DOHH2 (cell line): ENCODE results near the gene MAP4K1.

ENCODE experiments used
- H3F3A ChIP-seq: fragments of 200-600 bp; sonication (generic), shearing (Covaris generic); 2 replicates; pipeline ENCODE4 v1.6.0; 2016; ENCODE audit warnings: antibody characterized with exemption, mild to moderate bottlenecking; ENCODE audit not compliant: control insufficient read depth, insufficient read depth
- H3K27ac ChIP-seq: fragments of 200-600 bp; sonication (generic); 2 replicates; pipeline ENCODE4 v1.5.1; 2014; ENCODE audit warnings: low read depth, mild to moderate bottlenecking, low read length, moderate library complexity
- H3K27me3 ChIP-seq: fragments of 200-600 bp; sonication (generic); 2 replicates; pipeline ENCODE4 v1.6.1; 2014; ENCODE audit warnings: mild to moderate bottlenecking, low read length, mixed read lengths; ENCODE audit not compliant: control insufficient read depth
- H3K36me3 ChIP-seq: fragments of 200-600 bp; sonication (generic); 2 replicates; pipeline ENCODE4 v1.6.1; 2014; ENCODE audit warnings: mild to moderate bottlenecking, low read length, moderate library complexity, mixed read lengths; ENCODE audit not compliant: control insufficient read depth
- H3K4me1 ChIP-seq: fragments of 200-600 bp; sonication (generic); 2 replicates; pipeline ENCODE4 v1.6.1; 2014; ENCODE audit warnings: mild to moderate bottlenecking, low read length, mixed read lengths; ENCODE audit not compliant: control insufficient read depth
- H3K4me2 ChIP-seq: fragments of 200-600 bp; sonication (generic); 2 replicates; pipeline ENCODE4 v1.6.0; 2014; ENCODE audit warnings: mild to moderate bottlenecking, low read length, moderate library complexity
- H3K4me3 ChIP-seq: fragments of 200-600 bp; sonication (generic); 2 replicates; pipeline ENCODE4 v1.5.1; 2014; ENCODE audit warnings: mild to moderate bottlenecking, low read length, mixed read lengths
- H3K79me2 ChIP-seq: fragments of 200-600 bp; sonication (generic); 2 replicates; pipeline ENCODE4 v1.6.1; 2014; ENCODE audit warnings: mild to moderate bottlenecking, low read length, mixed read lengths; ENCODE audit not compliant: control insufficient read depth
- H3K9me2 ChIP-seq: fragments of 200-600 bp; sonication (generic); replicated peaks from 2 replicates; pipeline ENCODE4 v1.6.1; 2014; ENCODE audit warnings: mild to moderate bottlenecking, low read length, mixed read lengths; ENCODE audit not compliant: control insufficient read depth
- H3K9me3 ChIP-seq: fragments of 200-600 bp; sonication (generic); 2 replicates; pipeline ENCODE4 v1.6.1; 2014; ENCODE audit warnings: antibody characterized with exemption, low read length, mixed read lengths; ENCODE audit not compliant: control insufficient read depth, insufficient read depth
- H4K20me1 ChIP-seq: fragments of 200-600 bp; sonication (generic); 2 replicates; pipeline ENCODE4 v1.6.0; 2014; ENCODE audit warnings: low read depth, mild to moderate bottlenecking, antibody characterized with exemption, low read length, moderate library complexity; ENCODE audit not compliant: control insufficient read depth, insufficient read depth
- CTCF ChIP-seq: fragments of 200-600 bp; sonication (generic); IDR thresholded peaks from one replicate; pipeline ENCODE4 v1.5.1; 2014; ENCODE audit warnings: antibody characterized with exemption, mild to moderate bottlenecking, low read depth, low read length; ENCODE audit not compliant: poor library complexity, severe bottlenecking
- EZH2phosphoT487 ChIP-seq: fragments of 200-600 bp; sonication (generic); IDR thresholded peaks from 2 replicates; pipeline ENCODE4 v1.6.1; 2017; ENCODE audit warnings: borderline replicate concordance, mild to moderate bottlenecking, antibody characterized with exemption, low read length, moderate library complexity, mixed read lengths

Gene MAP4K1

GRCh38 chr19:38647966-38648768, 30.4 kb upstream of the MAP4K1 start:
- Histone ChIP-seq H3K9me2 (no peaks in the 10 kb centered on the region), H3K9me3 (no peaks in the 10 kb centered on the region), H4K20me1 (peaks cover 14% of the 10 kb centered on the region), H3F3A (0 out of 2 replicates have a peak, but pooled peaks cover 3% of the 10 kb centered on the region), H3K36me3 (no peaks in the 10 kb centered on the region), H3K4me3 (peak overlapping the region; percentile 90), H3K4me1 (peaks cover 19% of the 10 kb centered on the region), H3K4me2 (peak overlapping the region; percentile 71), H3K27me3 (no peaks in the 10 kb centered on the region), H3K27ac (peak overlapping the region; percentile 26; the same call in 1 of the 2 replicates), H3K79me2 (peaks cover 57% of the 10 kb centered on the region)
- no peak for TF ChIP-seq EZH2phosphoT487
- no peak for TF ChIP-seq CTCF

- Histone ChIP-seq H3K36me3 (no peaks in the 10 kb centered on the region), H3K9me3 (no peaks in the 10 kb centered on the region), H3K4me2 (peak within 1 kb of the TSS; percentile 71), H3K4me3 (peak within 1 kb of the TSS; percentile 90), H3K79me2 (peaks cover 50% of the 10 kb centered on the region), H3K27ac (peak within 1 kb of the TSS; percentile 26; the same call in 1 of the 2 replicates), H3K4me1 (peaks cover 23% of the 10 kb centered on the region), H3K9me2 (no peaks in the 10 kb centered on the region), H3K27me3 (no peaks in the 10 kb centered on the region), H3F3A (0 out of 2 replicates have a peak, but pooled peaks cover 3% of the 10 kb centered on the region), H4K20me1 (peaks cover 14% of the 10 kb centered on the region)
- TF ChIP-seq EZH2phosphoT487 (no peak), CTCF (no peak)
Measured at GRCh38 chr19:38647368-38647965, 29.7 kb upstream of the MAP4K1 start, which contains the start of gene ACTN4. Gene ACTN4, plus strand, starts transcription at chr19:38647649. Its CDS starts 97 bp downstream, at chr19:38647746.

GRCh38 chr19:38644719-38645118, 27.0 kb upstream of the MAP4K1 start:
- no peaks in the 10 kb centered on the region for H3K27me3 ChIP-seq
- TF ChIP-seq CTCF (no peak), EZH2phosphoT487 (no peak)
- H3F3A ChIP-seq: 0 out of 2 replicates have a peak, but pooled peaks cover 3% of the 10 kb centered on the region
- peaks cover 23% of the 10 kb centered on the region for H3K79me2 ChIP-seq
- H3K27ac ChIP-seq: no peak overlapping the region
- H3K4me1 ChIP-seq: peaks cover 23% of the 10 kb centered on the region
- no peaks in the 10 kb centered on the region for H3K9me2 ChIP-seq
- peaks cover 8% of the 10 kb centered on the region for H4K20me1 ChIP-seq
- H3K4me2 ChIP-seq: no peak overlapping the region
- H3K9me3 ChIP-seq: no peaks in the 10 kb centered on the region
- H3K36me3 ChIP-seq: no peaks in the 10 kb centered on the region
- no peak overlapping the region for H3K4me3 ChIP-seq
